CD4-positive, alpha-beta T cell treated with Interleukin-21 for 1 hour (primary cell): ENCODE measurements around the gene MLIP.
"Not testable (repeated sequence)": the region's sequence is repeated elsewhere in the genome, so short reads cannot be mapped to it uniquely, and the experiment has no call there.

ENCODE experiments used
- DNase-seq: peaks from one replicate; pipeline ENCODE4 v3.0.0-alpha.2; 2020

MLIP gene

DNA sequence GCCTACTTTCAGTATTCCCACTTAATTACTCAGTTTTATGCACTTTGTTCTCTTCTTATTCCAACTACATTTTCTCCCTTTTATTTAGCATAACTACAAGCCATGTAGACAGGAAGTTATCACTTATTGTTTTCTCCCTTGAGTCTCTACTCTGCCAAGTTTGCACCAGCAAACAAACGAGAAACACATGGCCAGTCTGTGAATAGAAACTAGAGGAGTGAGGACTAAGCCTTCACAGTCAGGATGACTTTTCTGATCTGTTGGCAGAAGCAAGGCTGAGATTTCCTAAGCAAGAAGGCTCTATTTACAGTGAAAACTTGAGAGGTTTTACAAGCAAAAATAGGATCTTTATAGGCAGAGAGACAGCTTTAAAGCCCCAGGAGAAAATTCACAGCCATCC is 127.2 kb downstream of the MLIP start:
- no peak for DNase-seq

DNA sequence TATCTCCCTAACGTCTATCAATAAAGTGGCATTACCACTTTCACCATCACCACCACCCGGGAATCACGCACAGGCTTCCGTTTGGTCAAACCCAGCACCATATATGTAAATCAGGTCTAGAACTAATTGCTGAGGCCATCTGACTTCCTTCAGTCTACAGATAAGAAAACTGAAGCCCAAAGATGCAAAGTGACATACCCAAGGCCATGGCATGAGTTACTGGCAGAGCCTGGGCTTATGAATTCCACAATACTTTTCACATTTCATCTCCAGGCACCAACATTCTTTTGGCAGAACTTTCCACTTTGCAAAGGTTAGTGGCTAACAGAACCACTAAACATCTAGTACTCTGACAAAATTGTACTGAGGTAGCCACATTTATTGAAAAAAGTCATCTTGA is 132.5 kb downstream of the MLIP start:
- no peak for DNase-seq

DNA sequence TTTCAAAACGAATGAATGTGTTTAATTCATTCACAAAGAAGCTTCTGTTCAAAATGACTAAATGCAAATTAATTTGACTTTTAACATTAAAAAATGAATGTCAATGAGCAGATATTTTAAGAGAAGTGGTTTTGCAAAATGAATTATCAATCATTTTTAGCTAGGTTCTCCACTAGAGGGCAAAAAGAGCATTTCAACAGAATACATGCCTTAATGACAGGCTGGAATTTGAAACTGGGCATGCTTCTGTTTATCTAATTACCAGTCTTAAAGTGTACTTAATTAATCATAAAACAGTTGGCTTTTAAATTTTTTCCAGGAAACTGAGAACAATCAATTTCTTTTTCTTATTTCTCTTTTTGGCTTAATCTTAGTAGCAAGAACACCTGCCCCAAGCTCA is 133.2 kb downstream of the MLIP start:
- no peak for DNase-seq

DNA sequence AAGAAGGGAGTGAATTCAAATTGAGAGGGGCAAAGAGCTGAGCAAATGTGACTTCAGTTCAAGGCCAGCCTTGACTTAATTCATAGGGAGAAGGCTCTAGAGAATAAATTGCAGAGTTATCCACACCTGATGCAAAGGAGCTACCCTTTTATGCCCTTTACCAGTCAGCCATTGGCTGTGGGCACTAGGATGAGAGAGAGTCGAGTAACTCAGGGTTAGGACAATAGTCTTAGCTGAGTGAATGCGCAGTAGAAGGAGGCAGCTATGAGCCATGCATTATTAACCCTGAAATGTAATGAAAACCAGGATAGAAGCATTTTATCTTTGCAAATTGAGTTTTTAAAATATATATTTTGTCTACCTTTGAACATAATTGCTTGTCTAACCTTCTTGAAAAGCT is 134.0 kb downstream of the MLIP start:
- no peak for DNase-seq

DNA sequence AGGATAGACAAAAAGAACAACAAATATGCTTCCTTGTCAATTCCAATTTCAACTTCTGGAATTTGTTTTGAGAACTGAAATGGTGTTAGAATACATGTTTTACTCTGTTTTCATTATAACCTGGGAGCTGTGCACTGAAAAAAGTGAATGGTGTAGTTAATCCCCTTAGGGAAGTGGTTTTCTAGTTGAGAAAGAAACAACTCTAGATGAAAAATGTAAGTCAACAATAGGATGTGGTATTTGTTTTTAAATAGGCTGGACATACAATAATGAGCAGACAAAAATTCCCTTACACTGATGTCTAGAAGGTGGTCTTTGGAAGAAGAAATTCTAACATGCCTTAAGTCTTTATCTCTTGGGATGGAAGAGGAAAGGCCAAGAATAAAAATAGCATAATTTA is 137.1 kb downstream of the MLIP start:
- no peak for DNase-seq

DNA sequence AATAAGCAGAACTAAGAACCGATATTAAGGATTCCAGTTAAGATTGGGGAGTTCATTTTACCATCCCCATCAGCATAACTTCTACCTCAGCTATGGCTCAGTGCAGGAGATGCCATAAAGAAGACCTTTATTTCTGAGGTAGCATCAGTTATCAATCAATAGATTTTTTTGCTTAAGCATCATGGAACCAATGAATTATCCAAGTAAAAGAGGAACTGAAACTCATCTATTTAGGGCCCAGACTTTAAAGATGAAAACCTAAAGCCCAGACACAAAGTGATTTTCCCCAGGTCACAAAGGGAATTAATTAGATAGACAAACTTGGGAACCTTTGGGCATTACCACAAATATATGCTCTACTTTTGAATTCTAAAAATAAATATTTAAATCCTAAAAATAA is 137.8 kb downstream of the MLIP start:
- no peak for DNase-seq

DNA sequence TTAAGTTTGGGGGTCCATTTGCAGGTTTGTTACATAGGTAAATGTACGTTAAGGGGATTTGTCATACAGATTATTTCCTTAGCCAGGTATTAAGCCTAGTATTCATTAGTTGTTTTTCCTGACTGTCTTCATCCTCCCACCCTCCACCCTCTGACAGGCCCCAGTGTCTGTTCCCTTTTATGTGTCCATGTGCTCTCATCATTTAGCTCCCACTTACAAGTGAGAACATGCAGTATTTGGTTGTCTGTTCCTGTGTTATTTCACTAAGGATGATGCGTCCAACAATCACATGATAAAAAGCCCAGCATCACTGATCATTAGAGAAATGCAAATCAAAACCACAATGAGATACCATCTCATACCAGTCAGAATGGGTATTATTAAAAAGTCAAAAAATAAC is 138.6 kb downstream of the MLIP start:
- not testable (repeated sequence) for DNase-seq

DNA sequence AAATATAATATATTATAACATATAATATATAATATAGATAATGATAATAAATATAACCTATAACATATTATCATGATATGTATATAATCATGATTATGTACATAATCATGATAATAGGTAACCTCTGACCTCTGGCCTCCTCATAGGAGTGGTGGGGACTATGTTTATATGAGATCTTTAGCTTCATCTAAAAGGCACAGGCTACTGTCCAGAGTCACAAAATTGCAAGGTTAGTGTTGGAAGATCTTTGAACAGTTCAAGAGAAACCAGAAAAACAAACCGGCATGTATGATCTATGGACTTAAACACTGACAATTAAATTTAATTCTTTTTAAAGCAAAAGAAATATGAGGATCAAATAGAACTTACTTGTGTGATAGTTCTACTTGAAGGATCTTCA is 141.3 kb downstream of the MLIP start:
- DNase-seq, result no peak

DNA sequence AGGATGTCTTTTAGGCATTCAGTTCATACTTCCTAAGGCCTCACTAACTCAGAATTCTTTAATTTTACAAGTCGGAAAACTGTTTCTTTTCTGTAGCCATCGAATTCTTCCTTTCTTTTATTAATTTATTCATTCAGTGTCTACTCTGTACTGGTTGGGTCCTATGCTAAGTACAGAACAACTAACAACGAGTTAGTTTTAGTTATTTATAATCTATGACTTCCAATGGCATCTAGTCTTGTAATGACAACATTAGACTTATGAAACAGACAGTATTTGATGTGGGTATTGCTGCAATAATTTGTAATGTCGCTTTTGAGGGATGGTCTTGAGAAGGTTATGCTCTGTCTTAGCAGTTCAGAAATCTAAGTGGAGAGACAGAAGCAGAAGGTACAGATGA is 141.7 kb downstream of the MLIP start:
- no peak for DNase-seq

DNA sequence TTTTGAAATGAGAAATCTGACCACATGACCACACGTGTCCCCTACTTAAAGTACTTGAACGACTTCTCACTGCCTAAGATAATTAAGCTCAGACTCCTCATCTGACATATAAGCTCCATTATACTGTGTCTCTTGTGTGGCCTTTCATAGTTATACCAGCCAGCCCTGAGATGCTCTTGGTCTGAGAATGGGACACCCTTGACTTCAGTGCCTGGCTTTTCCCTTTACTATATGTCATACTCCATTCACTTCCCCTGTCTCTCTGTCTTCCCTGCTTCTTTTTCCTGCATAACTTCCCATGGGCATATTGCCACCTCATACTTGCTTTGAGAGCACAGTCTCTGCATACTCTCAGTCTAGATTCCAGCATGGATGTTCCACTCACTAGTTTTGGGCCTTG is 143.6 kb downstream of the MLIP start:
- no peak for DNase-seq

DNA sequence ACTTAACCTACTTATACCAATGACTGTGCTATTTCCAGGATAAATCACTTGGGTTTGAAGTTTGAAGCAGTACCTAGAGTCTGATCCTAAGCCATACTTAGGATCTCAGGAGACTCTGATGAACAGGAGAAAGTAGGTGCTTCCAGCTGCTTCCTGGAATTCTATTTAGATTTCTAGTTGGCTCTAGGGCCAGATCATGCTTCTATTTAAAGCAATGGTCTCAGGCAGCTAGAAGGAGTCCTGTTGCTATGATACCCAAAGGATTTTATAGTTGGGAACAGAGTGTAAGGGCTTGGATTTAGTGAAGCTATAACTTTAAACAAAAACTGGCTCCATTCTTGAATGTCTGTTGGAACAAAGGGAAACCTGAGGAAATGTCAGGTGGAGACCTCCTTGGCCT is 144.6 kb downstream of the MLIP start:
- DNase-seq, result no peak

DNA sequence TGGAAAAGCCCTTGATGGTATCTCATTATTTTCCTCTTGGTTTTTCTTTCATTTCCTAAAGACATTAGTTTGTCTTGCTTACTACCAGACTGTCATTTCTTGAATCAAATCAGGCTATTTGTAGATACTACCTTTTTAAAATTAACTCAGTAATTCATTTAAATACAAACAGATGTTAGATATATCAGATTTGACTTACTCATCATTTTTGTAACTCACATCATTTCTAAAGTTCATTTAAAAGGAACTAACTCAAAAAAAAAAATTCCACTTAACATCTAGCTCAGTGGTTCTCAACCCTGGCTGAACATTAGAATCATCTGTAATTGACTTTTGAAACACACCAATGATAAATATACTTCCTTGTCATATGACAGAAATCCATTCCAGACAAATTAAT is 148.8 kb downstream of the MLIP start:
- DNase-seq, result no peak

DNA sequence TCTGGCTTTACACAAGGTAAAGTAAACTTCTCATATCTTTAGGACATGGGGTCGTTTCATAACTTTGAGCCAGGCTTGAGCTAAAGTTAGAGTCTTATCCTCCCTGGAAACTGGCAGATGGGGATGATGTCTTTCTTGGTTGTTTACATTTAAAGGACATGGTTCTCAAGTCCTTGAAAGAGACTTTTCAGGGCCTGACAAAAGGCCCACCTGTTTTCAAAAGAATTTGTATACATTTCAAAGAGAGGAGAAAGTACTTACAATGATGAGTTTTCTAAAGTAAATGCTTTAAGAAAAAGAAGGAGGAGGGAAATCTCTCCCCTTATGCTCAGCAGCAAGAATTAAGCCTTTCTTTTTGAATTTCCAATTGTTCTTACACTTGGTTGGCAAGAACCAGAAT is 151.3 kb downstream of the MLIP start:
- DNase-seq, result no peak

DNA sequence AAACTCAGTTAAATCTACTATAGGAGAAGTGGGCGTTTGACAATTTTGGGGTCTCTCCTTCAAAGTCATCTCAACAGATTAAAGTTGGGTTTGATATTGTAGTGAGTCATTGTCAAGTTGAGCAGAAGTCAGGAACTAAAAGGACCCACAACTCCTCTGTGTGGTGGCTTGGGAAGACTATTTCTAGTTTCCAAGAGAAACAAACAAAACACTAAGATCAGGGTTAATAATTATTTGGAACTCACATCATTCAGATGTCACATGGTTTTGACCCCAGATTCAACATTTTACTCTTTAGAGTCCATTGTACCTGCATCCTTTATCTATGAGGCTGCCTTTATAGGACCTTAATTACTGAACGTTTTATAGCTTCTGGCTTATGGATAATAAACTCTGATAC is 151.7 kb downstream of the MLIP start:
- DNase-seq, result no peak

DNA sequence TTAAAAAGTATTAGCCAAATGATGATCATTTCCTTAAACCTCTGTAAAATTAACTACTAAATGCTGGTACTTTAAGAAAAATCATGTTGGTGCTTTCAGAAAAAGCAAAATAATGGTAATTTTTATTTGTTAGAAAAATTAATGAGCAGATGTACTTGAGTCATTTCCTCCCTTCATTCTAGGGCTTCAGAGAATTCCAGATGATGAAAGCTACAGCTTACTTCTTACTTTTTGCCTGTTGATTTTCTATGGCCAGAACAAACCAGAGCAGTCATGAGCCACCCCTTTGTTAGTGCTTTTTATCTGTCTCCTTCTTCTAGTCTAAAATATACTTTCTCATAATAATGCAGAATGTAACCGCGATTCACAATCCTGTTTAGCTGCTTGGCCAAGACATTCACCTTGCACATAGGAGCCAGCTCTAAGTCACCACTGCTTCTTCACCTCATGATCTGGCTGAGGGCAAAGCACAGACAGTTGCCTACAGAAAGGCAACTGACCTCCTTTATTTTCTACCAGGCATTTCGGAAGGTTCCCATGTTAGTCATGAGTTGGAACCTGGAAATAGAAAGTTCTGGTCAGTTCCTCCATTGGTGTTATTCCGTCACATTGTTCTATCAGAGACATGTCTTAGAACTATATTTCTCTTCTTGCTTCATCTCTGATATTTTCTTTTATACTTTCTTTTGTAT is 153.5 kb downstream of the MLIP start:
- no peak for DNase-seq

DNA sequence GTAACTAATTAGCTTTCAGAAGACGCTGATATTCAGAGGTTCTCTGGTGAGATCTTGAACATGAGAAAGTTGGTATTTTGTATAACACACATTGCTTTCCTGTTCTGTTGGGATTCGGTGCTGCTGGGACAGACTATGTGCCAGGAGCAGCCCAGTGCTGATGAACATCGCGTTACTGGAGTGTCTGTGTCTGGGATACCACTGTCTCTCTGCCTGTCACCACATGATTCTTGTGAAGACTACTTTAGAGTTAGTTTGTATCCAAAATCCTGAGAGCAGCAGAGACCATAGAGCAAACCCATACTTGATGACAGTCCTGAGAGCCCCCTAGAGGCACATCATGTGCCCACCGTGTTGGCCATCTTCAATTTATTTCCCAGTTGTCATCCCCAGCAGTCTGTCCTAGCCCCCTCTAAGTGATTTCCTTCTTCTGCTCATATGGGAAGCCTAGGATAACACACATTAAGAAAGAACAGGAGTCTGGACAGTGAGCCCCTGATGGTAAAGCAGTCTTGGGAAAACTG is 155.2 kb downstream of the MLIP start:
- DNase-seq, result no peak

DNA sequence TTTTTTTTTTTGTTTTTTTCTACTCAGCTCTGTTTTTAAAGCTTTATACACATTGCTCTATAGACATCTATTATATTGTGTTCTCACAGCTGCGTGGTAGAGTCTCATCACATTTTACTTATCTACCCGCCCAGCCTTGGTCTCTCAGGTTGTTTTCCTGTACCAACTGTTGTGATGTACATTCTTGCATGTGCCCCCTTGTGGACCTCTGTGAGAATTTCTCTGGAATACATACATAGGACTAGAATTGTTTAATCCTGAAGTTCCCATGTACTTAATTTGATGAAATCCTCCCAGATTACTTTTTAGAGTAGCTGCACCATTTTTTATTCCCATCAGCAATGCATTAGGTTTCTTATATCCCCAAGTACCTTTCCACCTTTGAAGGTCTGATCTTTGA is 156.6 kb downstream of the MLIP start:
- no peak for DNase-seq

DNA sequence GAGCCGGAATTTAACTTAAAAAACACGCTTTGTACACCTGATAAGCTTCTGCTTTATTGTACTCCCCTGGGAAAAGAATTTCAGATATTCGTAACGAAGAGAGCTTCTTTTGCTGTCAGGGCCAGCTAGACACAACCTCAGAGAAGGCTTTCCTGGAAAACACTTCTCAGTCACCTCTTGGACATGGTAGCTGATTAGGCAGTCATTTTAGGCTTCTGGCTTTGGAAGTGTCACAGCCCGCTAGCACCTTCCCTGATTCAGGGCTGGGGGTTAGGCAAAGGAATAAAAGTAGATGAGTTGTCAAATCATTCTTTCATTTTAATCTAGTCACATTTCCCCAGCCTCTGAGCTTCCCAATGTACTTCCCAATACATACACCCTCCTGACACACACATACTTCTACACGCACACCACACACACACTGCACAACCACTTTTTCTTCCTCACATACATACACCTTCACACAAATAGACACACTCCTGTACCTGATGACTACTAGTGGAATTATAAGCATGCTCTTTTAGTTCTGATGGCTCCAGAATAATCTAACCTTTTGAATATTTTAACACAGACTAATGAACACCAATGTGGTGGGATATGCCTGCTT is 162.1 kb downstream of the MLIP start:
- DNase-seq, result no peak

DNA sequence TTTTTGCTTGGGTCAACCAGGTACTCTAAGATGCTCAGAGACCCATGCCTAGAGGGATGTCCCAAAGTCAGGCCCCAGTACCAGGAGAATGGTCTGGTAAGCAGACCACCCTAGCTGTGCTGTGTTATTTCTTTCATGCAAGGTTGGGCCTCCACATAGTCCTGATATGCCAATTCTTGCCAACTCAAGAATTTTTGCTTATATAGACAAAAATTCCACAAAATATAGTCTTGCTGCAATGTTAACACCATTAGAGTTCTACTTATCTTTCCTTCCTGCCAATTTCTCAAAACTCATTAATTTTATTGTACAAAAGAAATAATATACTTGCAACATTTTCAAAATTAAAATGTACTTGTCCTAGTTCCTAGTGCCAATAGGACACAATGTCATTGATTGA is 163.1 kb downstream of the MLIP start:
- no peak for DNase-seq

DNA sequence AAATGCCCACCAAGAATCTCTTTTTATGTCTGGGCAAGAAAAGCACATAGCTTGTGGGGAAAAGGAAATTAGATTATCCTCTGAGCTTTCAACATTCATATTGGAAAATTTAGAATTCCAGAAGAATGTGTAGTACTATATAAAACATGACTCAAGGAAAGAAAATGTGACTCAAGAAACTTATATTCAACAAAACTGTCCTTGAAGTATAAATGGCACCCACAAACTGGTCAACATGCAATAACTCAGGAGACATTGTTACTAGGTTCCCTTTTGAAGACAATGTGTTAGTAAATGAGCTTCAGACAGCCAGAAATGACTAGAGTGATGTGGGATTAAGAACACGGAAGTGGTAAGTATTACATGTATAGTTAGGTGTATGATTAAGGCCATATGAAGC is 170.9 kb downstream of the MLIP start:
- no peak for DNase-seq

DNA sequence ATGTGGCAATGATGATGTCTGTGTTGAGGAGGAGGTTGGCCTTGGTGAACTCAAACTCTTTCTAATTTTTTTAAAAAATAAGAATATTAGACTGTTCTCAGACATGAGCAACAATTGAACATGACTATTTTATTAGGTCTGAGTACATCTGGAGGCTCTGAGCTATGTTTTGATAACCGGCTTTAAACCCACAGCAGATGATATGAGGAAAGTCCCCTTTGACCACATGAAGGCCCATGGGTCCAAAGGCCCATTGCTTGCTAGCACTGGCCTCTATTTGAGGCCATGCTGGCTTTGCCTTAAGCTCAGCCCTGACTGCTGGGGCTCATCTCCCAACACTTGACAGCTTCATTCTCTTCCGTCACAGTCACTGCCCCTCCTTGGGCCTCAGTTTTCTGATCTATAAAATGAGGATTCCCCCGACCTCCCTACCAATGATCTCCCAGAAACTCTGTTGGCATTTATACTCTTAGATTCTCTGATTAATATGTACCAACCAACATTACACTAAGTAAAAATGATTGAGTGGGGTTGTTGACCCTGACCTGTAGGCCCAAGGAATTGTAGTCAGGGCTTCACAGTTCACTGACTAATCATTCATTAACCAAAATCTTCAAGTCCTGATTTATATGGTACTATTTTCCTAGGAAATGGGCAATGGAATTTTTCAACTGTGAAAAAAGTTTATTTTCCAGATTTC is 173.1 kb downstream of the MLIP start:
- no peak for DNase-seq

DNA sequence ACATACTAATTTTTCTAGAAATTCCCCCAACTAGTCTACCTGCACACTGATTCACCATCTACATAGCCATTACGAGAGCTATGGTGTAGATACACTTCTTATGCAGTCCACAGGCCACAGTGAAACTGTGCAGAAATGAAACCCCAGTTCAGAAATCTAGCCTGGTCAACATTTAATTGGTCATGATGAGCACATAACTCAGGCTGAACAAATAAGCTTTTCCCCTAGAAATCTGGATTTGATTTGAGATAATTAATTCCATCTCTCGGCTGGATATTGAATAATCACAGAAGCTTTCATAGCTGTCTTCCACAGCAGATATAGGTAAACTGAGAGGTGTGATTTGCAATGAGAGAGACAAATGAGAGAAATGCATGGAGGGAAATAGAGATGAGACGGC is 174.4 kb downstream of the MLIP start:
- DNase-seq, result no peak

DNA sequence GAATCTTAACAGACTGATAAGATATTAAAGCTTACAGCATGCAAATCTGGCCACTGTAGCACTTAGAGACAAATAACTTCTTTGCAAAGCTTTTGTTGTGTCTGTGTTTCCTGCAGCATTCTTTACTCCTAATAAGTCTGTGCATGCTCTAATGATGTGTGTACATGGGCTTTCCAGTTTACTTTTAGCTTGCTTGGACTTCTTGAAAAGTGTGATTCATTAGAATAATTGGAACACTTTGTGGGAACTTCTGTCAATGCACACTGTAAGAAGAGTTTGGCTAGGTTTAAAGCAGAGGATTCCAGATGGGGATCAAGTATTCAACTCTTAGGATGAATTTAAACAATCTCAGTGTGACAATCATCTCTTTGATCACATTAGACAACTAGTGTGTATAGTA is 174.9 kb downstream of the MLIP start:
- no peak for DNase-seq

DNA sequence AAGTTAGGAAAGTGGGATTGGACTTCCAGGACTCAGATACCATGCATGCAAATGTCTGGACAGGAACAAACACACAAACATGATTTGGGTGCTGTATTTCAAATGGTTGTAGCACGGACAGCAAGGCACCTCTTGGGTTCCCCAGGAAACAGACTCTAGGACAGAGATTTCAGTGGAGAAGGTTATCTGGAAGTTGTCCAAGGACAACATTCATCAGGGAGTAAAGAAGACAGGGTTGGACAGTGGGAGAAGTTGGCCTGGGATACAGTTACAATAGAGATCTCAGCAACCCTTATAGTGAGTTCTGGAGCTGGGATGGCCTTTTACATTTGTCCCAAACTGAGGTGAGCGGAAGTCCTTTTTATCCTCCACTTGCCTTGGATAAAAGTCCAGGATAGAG is 177.2 kb downstream of the MLIP start:
- no peak for DNase-seq
